Right lobe of liver (tissue), 4 donors: ENCODE measurements around the gene IL9.

Experiments used
- POLR2A ChIP-seq: fragments of 450-650 bp; IDR thresholded peaks from one replicate; pipeline ENCODE4 v1.6.1; 2017; ENCODE audit warnings: antibody characterized with exemption, mild to moderate bottlenecking
- TF ChIP-seq, protein P1 (sequence below), 4 donors: fragments of 200-600 bp in 3 of 4; fragments of 450-650 bp in 1 of 4; IDR thresholded peaks; one replicate each; pipeline versions ENCODE4 v1.5.1 to v1.8.0; 2016 to 2022; ENCODE audit warnings: antibody characterized with exemption in 4 of 4, mild to moderate bottlenecking in 2 of 4
- donor health status: DM: no; HTN: no; CAD: no.
- donor health status: DM: no; HTN: no; CAD: no.
- donor health status: DM: no; HTN: yes; CAD: no.

DNA sequence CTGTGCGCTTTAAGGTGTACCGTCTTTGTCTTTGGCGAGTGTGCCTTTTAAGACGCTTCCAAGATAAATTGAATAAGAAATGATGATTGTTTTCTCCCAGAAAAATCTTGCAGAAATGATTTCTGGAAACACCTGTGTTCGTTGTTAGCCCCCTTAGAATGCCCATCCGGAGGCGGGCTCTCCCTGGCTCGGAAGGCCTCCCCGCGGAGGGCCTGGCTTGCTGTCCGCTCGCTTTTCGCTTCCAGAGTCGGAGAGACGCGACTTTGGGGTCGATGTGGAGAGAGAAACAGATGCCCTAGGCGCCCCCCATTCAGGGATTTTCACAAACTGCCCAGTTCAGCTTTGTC, 35.3 kb upstream of the IL9 start:
- TF ChIP-seq, protein P1, sequence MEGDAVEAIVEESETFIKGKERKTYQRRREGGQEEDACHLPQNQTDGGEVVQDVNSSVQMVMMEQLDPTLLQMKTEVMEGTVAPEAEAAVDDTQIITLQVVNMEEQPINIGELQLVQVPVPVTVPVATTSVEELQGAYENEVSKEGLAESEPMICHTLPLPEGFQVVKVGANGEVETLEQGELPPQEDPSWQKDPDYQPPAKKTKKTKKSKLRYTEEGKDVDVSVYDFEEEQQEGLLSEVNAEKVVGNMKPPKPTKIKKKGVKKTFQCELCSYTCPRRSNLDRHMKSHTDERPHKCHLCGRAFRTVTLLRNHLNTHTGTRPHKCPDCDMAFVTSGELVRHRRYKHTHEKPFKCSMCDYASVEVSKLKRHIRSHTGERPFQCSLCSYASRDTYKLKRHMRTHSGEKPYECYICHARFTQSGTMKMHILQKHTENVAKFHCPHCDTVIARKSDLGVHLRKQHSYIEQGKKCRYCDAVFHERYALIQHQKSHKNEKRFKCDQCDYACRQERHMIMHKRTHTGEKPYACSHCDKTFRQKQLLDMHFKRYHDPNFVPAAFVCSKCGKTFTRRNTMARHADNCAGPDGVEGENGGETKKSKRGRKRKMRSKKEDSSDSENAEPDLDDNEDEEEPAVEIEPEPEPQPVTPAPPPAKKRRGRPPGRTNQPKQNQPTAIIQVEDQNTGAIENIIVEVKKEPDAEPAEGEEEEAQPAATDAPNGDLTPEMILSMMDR (IDR thresholded peaks at IDR 0.05) = no peak
- no peak for TF ChIP-seq POLR2A
